ENCODE data around the gene AUTS2. TPM values are rescaled to one million over a fixed set of nuclear protein-coding genes. Genes with fewer than 3 reads are reported as not detected.

AUTS2 gene
- total RNA-seq, 1 experiment from 2014 or later, result 38.5 TPM

DNA sequence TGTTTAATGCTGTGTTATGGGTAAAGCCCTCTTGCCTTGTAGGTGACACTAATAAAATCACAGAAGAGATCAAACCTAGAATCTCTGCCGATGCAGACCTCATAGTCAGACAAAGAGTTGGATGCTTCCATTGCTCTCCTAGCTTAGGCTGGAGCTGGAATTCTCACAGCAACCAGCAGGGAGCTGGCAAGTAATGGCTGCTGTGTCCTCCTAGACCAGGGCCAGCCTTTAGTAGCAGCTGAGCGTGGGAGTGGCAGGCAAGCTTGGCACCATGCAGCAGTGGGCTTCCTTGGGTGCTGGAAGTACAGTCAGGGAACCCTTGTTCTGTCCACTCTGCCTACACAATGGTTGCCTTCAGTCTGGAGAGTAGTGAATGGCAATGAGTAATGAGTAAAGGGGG lies 935.3 kb downstream of the AUTS2 start:
- H3K27me3 ChIP-seq (ENCODE audit: low read length), result no peaks in the 10 kb centered on the region
- no peaks in the 10 kb centered on the region for H3K4me1 ChIP-seq (ENCODE audit: low read length)
- no peaks in the 10 kb centered on the region for H3K9me2 ChIP-seq (replicated peaks; ENCODE audit: insufficient read depth, low read length)
- H3K27ac ChIP-seq (ENCODE audit: low read length), result no peak overlapping the region
- H3K4me2 ChIP-seq (ENCODE audit: low read depth, low read length, poor library complexity, severe bottlenecking), result no peak overlapping the region
- no peaks in the 10 kb centered on the region for H3K36me3 ChIP-seq (ENCODE audit: insufficient read depth, low read length)
- no peaks in the 10 kb centered on the region for H3K9me3 ChIP-seq (ENCODE audit: low read length)
- H3K79me2 ChIP-seq (ENCODE audit: low read length), result no peaks in the 10 kb centered on the region
- DNase-seq, result no peak
- H4K20me1 ChIP-seq (ENCODE audit: insufficient read depth, low read depth, low read length), result no peaks in the 10 kb centered on the region
- H3K9ac ChIP-seq (ENCODE audit: low read length), result no peak overlapping the region
- H2AFZ ChIP-seq (ENCODE audit: low read length), result no peak overlapping the region
- no peak overlapping the region for H3K4me3 ChIP-seq (ENCODE audit: low read length)

DNA sequence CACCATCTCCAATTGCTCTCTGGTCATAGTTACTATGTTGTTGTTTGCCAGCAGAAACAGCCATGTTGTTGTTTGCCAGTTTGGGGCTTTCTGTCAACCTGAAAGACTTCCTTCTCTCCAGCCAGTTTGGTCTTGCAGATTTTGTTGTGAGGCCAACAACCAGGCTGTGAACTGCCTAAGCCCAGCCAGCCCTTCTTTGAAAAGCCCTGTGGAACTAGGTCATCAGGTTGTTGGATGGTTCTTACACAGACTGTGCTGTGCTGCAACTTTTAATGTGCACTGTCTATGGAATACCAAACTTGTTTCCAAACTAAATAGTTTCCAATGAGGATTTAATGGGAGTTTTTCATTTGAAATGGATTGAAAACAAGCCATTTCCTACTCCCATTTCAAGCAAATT lies 940.9 kb downstream of the AUTS2 start:
- Histone ChIP-seq H3K27me3 (ENCODE audit: low read length) (no peaks in the 10 kb centered on the region), H3K4me2 (ENCODE audit: low read depth, low read length, poor library complexity, severe bottlenecking) (no peak overlapping the region), H3K9me2 (replicated peaks; ENCODE audit: insufficient read depth, low read length) (no peaks in the 10 kb centered on the region), H3K79me2 (ENCODE audit: low read length) (no peaks in the 10 kb centered on the region), H3K9me3 (ENCODE audit: low read length) (no peaks in the 10 kb centered on the region), H4K20me1 (ENCODE audit: insufficient read depth, low read depth, low read length) (no peaks in the 10 kb centered on the region; the same call in 1 of the 2 replicates), H3K27ac (ENCODE audit: low read length) (no peak overlapping the region), H3K9ac (ENCODE audit: low read length) (no peak overlapping the region), H3K4me3 (ENCODE audit: low read length) (no peak overlapping the region), H2AFZ (ENCODE audit: low read length) (no peak overlapping the region), H3K36me3 (ENCODE audit: insufficient read depth, low read length) (no peaks in the 10 kb centered on the region), H3K4me1 (ENCODE audit: low read length) (no peaks in the 10 kb centered on the region)
- DNase-seq, result no peak

DNA sequence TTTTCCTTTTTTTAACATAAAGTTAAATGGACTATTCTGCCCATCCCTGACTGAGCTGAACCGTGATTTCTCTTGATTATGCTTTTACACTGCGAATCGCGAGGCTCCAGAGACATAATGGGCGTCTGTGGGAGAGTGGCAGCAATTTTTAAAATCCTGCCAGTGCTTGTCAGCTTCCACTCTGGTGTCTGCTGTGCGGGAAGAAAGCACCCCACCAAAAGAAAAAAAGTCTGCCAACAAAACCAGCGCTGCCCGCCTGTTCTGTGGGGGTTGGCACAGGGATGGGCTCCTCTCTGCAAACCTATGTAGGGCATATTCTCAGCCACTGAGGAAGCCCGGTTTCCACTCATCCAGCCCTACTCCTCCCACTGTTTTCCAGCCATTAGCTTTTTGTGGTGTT lies 941.3 kb downstream of the AUTS2 start:
- Histone ChIP-seq H4K20me1 (ENCODE audit: insufficient read depth, low read depth, low read length) (no peaks in the 10 kb centered on the region; the same call in 1 of the 2 replicates), H3K27me3 (ENCODE audit: low read length) (no peaks in the 10 kb centered on the region)

DNA sequence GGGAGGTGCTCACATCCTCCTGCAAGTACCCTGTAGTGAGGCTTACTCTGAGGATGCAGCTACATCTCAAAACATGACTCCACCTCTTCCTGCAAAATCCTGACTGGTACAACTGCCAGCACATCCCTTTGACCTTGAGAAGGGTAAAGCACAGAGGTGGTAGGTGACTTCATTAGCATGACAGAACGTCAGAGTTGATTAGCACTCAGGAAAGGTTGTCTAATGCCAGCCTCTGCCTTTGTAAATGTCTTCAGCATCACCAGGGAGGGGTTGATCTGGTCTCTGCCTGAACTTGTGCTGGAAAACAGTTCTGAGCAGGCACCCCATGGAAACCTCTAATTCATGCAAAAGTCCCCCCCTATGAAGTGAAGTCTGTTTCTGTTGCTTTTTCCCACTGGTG lies 942.4 kb downstream of the AUTS2 start:
- no peaks in the 10 kb centered on the region; the same call in 1 of the 2 replicates for H4K20me1 ChIP-seq (ENCODE audit: insufficient read depth, low read depth, low read length)
- no peaks in the 10 kb centered on the region for H3K36me3 ChIP-seq (ENCODE audit: insufficient read depth, low read length)
- H3K27me3 ChIP-seq (ENCODE audit: low read length), result no peaks in the 10 kb centered on the region
- H3K9ac ChIP-seq (ENCODE audit: low read length), result no peak overlapping the region
- no peak overlapping the region for H3K27ac ChIP-seq (ENCODE audit: low read length)
- no peak overlapping the region for H2AFZ ChIP-seq (ENCODE audit: low read length)
- no peaks in the 10 kb centered on the region for H3K4me1 ChIP-seq (ENCODE audit: low read length)
- H3K4me2 ChIP-seq (ENCODE audit: low read depth, low read length, poor library complexity, severe bottlenecking), result no peak overlapping the region
- H3K4me3 ChIP-seq (ENCODE audit: low read length), result no peak overlapping the region
- no peaks in the 10 kb centered on the region for H3K9me2 ChIP-seq (replicated peaks; ENCODE audit: insufficient read depth, low read length)
- DNase-seq, result no peak
- H3K79me2 ChIP-seq (ENCODE audit: low read length), result no peaks in the 10 kb centered on the region
- H3K9me3 ChIP-seq (ENCODE audit: low read length), result no peaks in the 10 kb centered on the region

More for the DNA sequence above, 941.3 kb downstream of the AUTS2 start:
- Histone ChIP-seq H3K4me3 (ENCODE audit: low read length) (no peak overlapping the region), H3K4me2 (ENCODE audit: low read depth, low read length, poor library complexity, severe bottlenecking) (no peak overlapping the region), H3K4me1 (ENCODE audit: low read length) (no peaks in the 10 kb centered on the region), H3K79me2 (ENCODE audit: low read length) (no peaks in the 10 kb centered on the region), H3K9me2 (replicated peaks; ENCODE audit: insufficient read depth, low read length) (no peaks in the 10 kb centered on the region), H3K9ac (ENCODE audit: low read length) (no peak overlapping the region), H2AFZ (ENCODE audit: low read length) (no peak overlapping the region), H3K27ac (ENCODE audit: low read length) (no peak overlapping the region), H3K9me3 (ENCODE audit: low read length) (no peaks in the 10 kb centered on the region), H3K36me3 (ENCODE audit: insufficient read depth, low read length) (no peaks in the 10 kb centered on the region)
- DNase-seq, result no peak

DNA sequence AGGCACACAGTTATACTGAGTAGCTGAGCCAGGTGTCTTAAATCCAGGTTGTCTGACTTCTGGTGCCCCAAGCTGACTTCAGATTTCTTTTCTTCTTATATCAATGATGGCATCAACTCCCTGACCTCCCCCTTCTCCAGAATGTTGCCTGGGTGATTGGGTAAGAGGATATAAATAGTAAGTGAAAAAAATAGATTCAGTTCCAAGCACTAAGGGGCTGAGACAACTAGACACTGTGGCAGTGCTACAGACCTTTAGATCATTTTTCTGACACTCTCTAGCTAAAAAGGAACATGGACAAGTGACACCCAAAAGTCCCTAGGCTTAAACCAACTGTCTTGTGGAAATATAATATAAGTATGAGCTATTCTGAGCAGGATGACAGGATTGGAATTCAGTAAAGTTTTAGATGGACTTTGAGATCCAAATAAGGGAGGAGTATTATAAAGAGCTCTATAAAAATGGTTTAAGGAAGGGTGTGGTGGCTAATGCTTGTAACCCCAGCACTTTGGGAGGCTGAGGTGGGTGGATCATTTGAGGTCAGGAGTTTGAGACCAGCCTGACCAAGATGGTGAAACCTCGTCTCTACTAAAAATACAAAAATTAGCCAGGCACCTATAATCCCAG lies 944.6 kb downstream of the AUTS2 start:
- H3K36me3 ChIP-seq (ENCODE audit: insufficient read depth, low read length), result no peaks in the 10 kb centered on the region
- no peaks in the 10 kb centered on the region for H3K9me2 ChIP-seq (replicated peaks; ENCODE audit: insufficient read depth, low read length)
- DNase-seq, result no peak
- H3K4me2 ChIP-seq (ENCODE audit: low read depth, low read length, poor library complexity, severe bottlenecking), result no peak overlapping the region
- H3K9me3 ChIP-seq (ENCODE audit: low read length), result no peaks in the 10 kb centered on the region
- no peak overlapping the region for H2AFZ ChIP-seq (ENCODE audit: low read length)
- H4K20me1 ChIP-seq (ENCODE audit: insufficient read depth, low read depth, low read length), result no peaks in the 10 kb centered on the region; the same call in 1 of the 2 replicates
- H3K4me3 ChIP-seq (ENCODE audit: low read length), result no peak overlapping the region
- H3K9ac ChIP-seq (ENCODE audit: low read length), result no peak overlapping the region
- no peaks in the 10 kb centered on the region for H3K4me1 ChIP-seq (ENCODE audit: low read length)
- H3K27me3 ChIP-seq (ENCODE audit: low read length), result no peaks in the 10 kb centered on the region
- H3K27ac ChIP-seq (ENCODE audit: low read length), result no peak overlapping the region
- no peaks in the 10 kb centered on the region for H3K79me2 ChIP-seq (ENCODE audit: low read length)

DNA sequence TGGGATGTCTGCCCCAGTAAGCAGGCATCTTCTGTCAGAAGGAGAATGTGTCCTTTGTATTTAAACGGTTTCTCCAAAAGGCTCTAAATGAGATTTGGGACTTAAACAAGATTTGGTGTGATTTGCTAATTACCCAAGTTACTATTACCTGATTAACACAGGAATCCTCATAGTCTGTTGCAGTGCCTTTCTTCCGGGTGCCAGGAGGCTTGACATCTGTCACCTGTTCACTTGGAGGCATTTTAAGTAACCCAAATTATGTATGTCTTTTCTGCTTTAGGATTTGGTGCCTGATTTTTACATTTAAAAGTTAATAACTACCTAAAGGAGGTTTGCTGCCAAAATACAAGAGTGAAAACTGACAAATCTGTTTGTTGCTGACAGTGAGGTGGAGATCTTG lies 945.7 kb downstream of the AUTS2 start:
- DNase-seq, result no peak

DNA sequence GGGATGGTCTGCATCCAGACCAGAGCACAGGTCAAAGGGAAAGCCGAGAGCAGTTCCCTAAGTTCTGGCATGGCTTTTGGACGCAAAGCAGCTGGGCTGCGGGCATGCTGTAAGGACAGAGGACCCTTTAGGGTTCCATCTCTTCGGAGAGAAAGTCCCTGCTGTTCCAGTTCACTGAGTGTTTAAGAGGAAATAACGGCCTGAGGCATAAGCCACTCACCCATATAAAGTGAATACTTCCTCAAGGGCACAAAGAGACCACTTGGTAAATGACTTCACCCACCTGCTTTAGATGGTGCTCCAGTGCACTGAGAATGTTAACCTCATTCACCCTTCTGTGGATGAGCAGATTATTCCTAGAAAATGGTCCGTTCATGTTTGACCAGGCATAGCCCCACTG lies 946.9 kb downstream of the AUTS2 start:
- H3K9me2 ChIP-seq (replicated peaks; ENCODE audit: insufficient read depth, low read length), result no peaks in the 10 kb centered on the region
- no peak overlapping the region for H3K4me3 ChIP-seq (ENCODE audit: low read length)
- H3K27me3 ChIP-seq (ENCODE audit: low read length), result no peaks in the 10 kb centered on the region
- H4K20me1 ChIP-seq (ENCODE audit: insufficient read depth, low read depth, low read length), result no peaks in the 10 kb centered on the region; the same call in 1 of the 2 replicates
- no peak overlapping the region for H3K4me2 ChIP-seq (ENCODE audit: low read depth, low read length, poor library complexity, severe bottlenecking)
- H3K9ac ChIP-seq (ENCODE audit: low read length), result no peak overlapping the region
- no peaks in the 10 kb centered on the region for H3K79me2 ChIP-seq (ENCODE audit: low read length)
- DNase-seq, result no peak
- H2AFZ ChIP-seq (ENCODE audit: low read length), result no peak overlapping the region
- no peaks in the 10 kb centered on the region for H3K9me3 ChIP-seq (ENCODE audit: low read length)
- no peak overlapping the region for H3K27ac ChIP-seq (ENCODE audit: low read length)
- no peaks in the 10 kb centered on the region for H3K4me1 ChIP-seq (ENCODE audit: low read length)
- no peaks in the 10 kb centered on the region for H3K36me3 ChIP-seq (ENCODE audit: insufficient read depth, low read length)

More for the DNA sequence above, 945.7 kb downstream of the AUTS2 start:
- Histone ChIP-seq H3K27me3 (ENCODE audit: low read length) (no peaks in the 10 kb centered on the region), H3K4me2 (ENCODE audit: low read depth, low read length, poor library complexity, severe bottlenecking) (no peak overlapping the region), H3K9ac (ENCODE audit: low read length) (no peak overlapping the region), H4K20me1 (ENCODE audit: insufficient read depth, low read depth, low read length) (no peaks in the 10 kb centered on the region; the same call in 1 of the 2 replicates), H3K9me3 (ENCODE audit: low read length) (no peaks in the 10 kb centered on the region), H3K9me2 (replicated peaks; ENCODE audit: insufficient read depth, low read length) (no peaks in the 10 kb centered on the region), H3K36me3 (ENCODE audit: insufficient read depth, low read length) (no peaks in the 10 kb centered on the region), H3K4me3 (ENCODE audit: low read length) (no peak overlapping the region), H2AFZ (ENCODE audit: low read length) (no peak overlapping the region), H3K27ac (ENCODE audit: low read length) (no peak overlapping the region), H3K79me2 (ENCODE audit: low read length) (no peaks in the 10 kb centered on the region), H3K4me1 (ENCODE audit: low read length) (no peaks in the 10 kb centered on the region)

DNA sequence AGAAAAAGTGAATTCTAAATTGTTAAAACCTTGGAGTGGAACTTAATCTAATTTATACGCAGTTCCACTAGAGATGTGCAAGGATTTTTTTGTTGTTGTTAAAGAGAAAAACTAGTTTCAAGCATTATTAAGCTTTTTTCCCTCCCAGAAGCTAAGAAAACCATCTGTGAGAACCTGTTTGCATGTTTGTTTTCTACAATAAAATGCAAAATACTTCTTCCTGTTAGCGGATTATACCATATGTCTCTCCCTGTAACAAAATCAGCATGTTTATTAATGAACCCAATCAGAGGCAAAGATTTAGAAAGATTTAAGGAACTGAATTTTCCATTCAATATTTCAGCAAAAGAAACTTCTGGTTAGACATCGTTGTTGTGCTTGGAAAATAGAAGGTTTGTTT lies 953.9 kb downstream of the AUTS2 start:
- H2AFZ ChIP-seq (ENCODE audit: low read length), result no peak overlapping the region
- H3K9me2 ChIP-seq (replicated peaks; ENCODE audit: insufficient read depth, low read length), result no peaks in the 10 kb centered on the region
- no peak for DNase-seq
- no peak overlapping the region for H3K9ac ChIP-seq (ENCODE audit: low read length)
- no peak overlapping the region for H3K27ac ChIP-seq (ENCODE audit: low read length)
- no peak overlapping the region for H3K4me3 ChIP-seq (ENCODE audit: low read length)
- H4K20me1 ChIP-seq (ENCODE audit: insufficient read depth, low read depth, low read length), result no peaks in the 10 kb centered on the region
- no peaks in the 10 kb centered on the region for H3K9me3 ChIP-seq (ENCODE audit: low read length)
- H3K4me2 ChIP-seq (ENCODE audit: low read depth, low read length, poor library complexity, severe bottlenecking), result no peak overlapping the region
- no peaks in the 10 kb centered on the region for H3K27me3 ChIP-seq (ENCODE audit: low read length)
- H3K4me1 ChIP-seq (ENCODE audit: low read length), result no peaks in the 10 kb centered on the region
- no peaks in the 10 kb centered on the region for H3K36me3 ChIP-seq (ENCODE audit: insufficient read depth, low read length)
- H3K79me2 ChIP-seq (ENCODE audit: low read length), result no peaks in the 10 kb centered on the region

Data from Karpas-422 (cell line).